IMR-90 (cell line): ENCODE results near the gene TAF1B. TPM values are rescaled to one million over a fixed set of nuclear protein-coding genes. Genes with fewer than 3 reads are reported as not detected.

ENCODE experiments used
- ATAC-seq: fragments of 200-7000 bp; cut with Tn5 transposase; 2 replicates; pipeline ENCODE4 v1.9.1; 2020; ENCODE audit warnings: low read depth, mild to moderate bottlenecking, moderate library complexity
- BruUV-seq: library from RNA; stranded (reverse); fragments of 400-500 nt; replicated peaks from 2 replicates; lab custom pipeline; 2021; lab: Mats Ljungman, UMichigan
- CTCF ChIA-PET: fragments of 300-600 bp; formaldehyde crosslinking; extraction: SDS; loops from one replicate; lab custom pipeline; 2021; ENCODE audit warnings: antibody characterized with exemption; lab: Yijun Ruan, JAX
- POLR2A ChIA-PET: fragments of 300-600 bp; sonication (Branson Sonifier 250); formaldehyde crosslinking; loops from one replicate; lab custom pipeline; 2022; ENCODE audit warnings: antibody characterized with exemption; ENCODE audit not compliant: unreplicated experiment; lab: Charles Lee
- DNase-seq: peaks from one replicate; pipeline ENCODE4 v3.0.0; 2013
- H2AFZ ChIP-seq: replicated peaks from 2 replicates; pipeline ENCODE3; 2013; ENCODE audit warnings: low read length, mild to moderate bottlenecking; ENCODE audit not compliant: poor library complexity
- H2AK5ac ChIP-seq: 2 replicates; pipeline ENCODE4 v1.6.1; 2013; ENCODE audit warnings: low read depth, low read length, inconsistent platforms
- H2AK9ac ChIP-seq: replicated peaks from 2 replicates; pipeline ENCODE3; 2013; ENCODE audit warnings: mild to moderate bottlenecking, low read depth, low read length, moderate library complexity; ENCODE audit not compliant: poor library complexity
- H2BK120ac ChIP-seq: 2 replicates; pipeline ENCODE4 v1.6.1; 2013; ENCODE audit warnings: low read depth, low read length, inconsistent platforms
- H2BK15ac ChIP-seq: 3 replicates; pipeline ENCODE4 v1.6.1; 2013; ENCODE audit warnings: low read depth, low read length, inconsistent platforms
- H2BK20ac ChIP-seq: 2 replicates; pipeline ENCODE4 v1.6.1; 2013; ENCODE audit warnings: low read depth, mild to moderate bottlenecking, inconsistent platforms, low read length, moderate library complexity
- H2BK5ac ChIP-seq: 2 replicates; pipeline ENCODE4 v1.6.1; 2013; ENCODE audit warnings: mild to moderate bottlenecking, low read depth, low read length, inconsistent platforms; ENCODE audit not compliant: poor library complexity, severe bottlenecking
- H3K14ac ChIP-seq: replicated peaks from 2 replicates; pipeline ENCODE4 v1.6.1; 2013; ENCODE audit warnings: low read depth, low read length, inconsistent platforms
- H3K18ac ChIP-seq: 2 replicates; pipeline ENCODE4 v1.6.1; 2013; ENCODE audit warnings: low read depth, low read length, control low read depth
- H3K23ac ChIP-seq: 2 replicates; pipeline ENCODE4 v1.6.1; 2013; ENCODE audit warnings: low read depth, low read length, inconsistent platforms
- H3K27ac ChIP-seq: 2 replicates; pipeline ENCODE4 v1.5.1; 2013; ENCODE audit warnings: mild to moderate bottlenecking, control low read depth, low read length; ENCODE audit not compliant: insufficient read depth
- H3K27me3 ChIP-seq: 2 replicates; pipeline ENCODE4 v1.6.1; 2013; ENCODE audit warnings: low read length; ENCODE audit not compliant: control insufficient read depth, insufficient read depth
- H3K36me3 ChIP-seq: 2 replicates; pipeline ENCODE4 v1.6.1; 2013; ENCODE audit warnings: low read length, mixed read lengths; ENCODE audit not compliant: control insufficient read depth, insufficient read depth
- H3K4ac ChIP-seq: 2 replicates; pipeline ENCODE4 v1.6.1; 2013; ENCODE audit warnings: low read depth, low read length, inconsistent platforms
- H3K4me1 ChIP-seq: 2 replicates; pipeline ENCODE4 v1.6.1; 2013; ENCODE audit warnings: low read length, mixed read lengths; ENCODE audit not compliant: control insufficient read depth, insufficient read depth
- H3K4me2 ChIP-seq: 2 replicates; pipeline ENCODE4 v1.6.1; 2013; ENCODE audit warnings: low read depth, mild to moderate bottlenecking, control low read depth, low read length, moderate library complexity
- H3K4me3 ChIP-seq: 2 replicates; pipeline ENCODE4 v1.5.1; 2013; ENCODE audit warnings: low read depth, mild to moderate bottlenecking, control low read depth, low read length, moderate library complexity; ENCODE audit not compliant: insufficient read depth
- H3K56ac ChIP-seq: 2 replicates; pipeline ENCODE4 v1.6.1; 2013; ENCODE audit warnings: low read length, inconsistent platforms; ENCODE audit not compliant: insufficient read depth; ENCODE audit errors: extremely low read depth
- H3K79me1 ChIP-seq, 2 experiments: 2 replicates each; pipeline ENCODE4 v1.6.1; 2013; ENCODE audit warnings: low read length in 2 of 2, inconsistent platforms in 1 of 2, low read depth in 1 of 2
- H3K9ac ChIP-seq: 2 replicates; pipeline ENCODE4 v1.6.1; 2013; ENCODE audit warnings: low read depth, low read length, control low read depth
- H3K9me1 ChIP-seq: 2 replicates; pipeline ENCODE4 v1.6.1; 2013; ENCODE audit warnings: low read length, inconsistent platforms; ENCODE audit not compliant: insufficient read depth
- H3K9me3 ChIP-seq: 2 replicates; pipeline ENCODE4 v1.6.1; 2013; ENCODE audit warnings: low read length; ENCODE audit not compliant: control insufficient read depth, insufficient read depth
- H4K20me1 ChIP-seq: 2 replicates; pipeline ENCODE4 v1.6.1; 2013; ENCODE audit warnings: low read length, inconsistent platforms; ENCODE audit not compliant: insufficient read depth
- H4K5ac ChIP-seq: 2 replicates; pipeline ENCODE4 v1.6.1; 2013; ENCODE audit warnings: mild to moderate bottlenecking, low read depth, low read length, control low read depth
- H4K8ac ChIP-seq, 2 experiments: 2 replicates each; pipeline ENCODE4 v1.6.1; 2013; ENCODE audit warnings: low read depth in 2 of 2, low read length in 2 of 2, control low read depth in 1 of 2, inconsistent platforms in 1 of 2
- H4K91ac ChIP-seq: 2 replicates; pipeline ENCODE4 v1.6.1; 2013; ENCODE audit warnings: low read depth, low read length, inconsistent platforms; ENCODE audit not compliant: insufficient read depth
- BHLHE40 ChIP-seq: fragments of 150-350 bp; IDR thresholded peaks from 2 replicates; pipeline ENCODE4 v1.6.1; 2016; ENCODE audit warnings: mild to moderate bottlenecking, low read depth, low read length
- CEBPB ChIP-seq: IDR thresholded peaks from 2 replicates; pipeline ENCODE4 v1.6.1; 2012; ENCODE audit warnings: low read depth, low read length, improper control_type of control experiment
- CHD1 ChIP-seq: IDR thresholded peaks from 2 replicates; pipeline ENCODE4 v1.6.1; 2012; ENCODE audit warnings: low read depth, low read length, improper control_type of control experiment
- CTCF ChIP-seq: conservative IDR thresholded peaks from 2 replicates; pipeline ENCODE4 v1.5.1; 2012; ENCODE audit warnings: mild to moderate bottlenecking, low read depth, low read length, improper control_type of control experiment
- ELK1 ChIP-seq: fragments of 150-350 bp; IDR thresholded peaks from 2 replicates; pipeline ENCODE4 v1.6.1; 2016; ENCODE audit warnings: low read depth, mild to moderate bottlenecking, low read length, moderate library complexity, borderline replicate concordance
- FOS ChIP-seq: fragments of 150-350 bp; IDR thresholded peaks from 2 replicates; pipeline ENCODE4 v1.6.1; 2016; ENCODE audit warnings: low read depth, low read length
- MAFK ChIP-seq: IDR thresholded peaks from 2 replicates; pipeline ENCODE4 v1.6.1; 2012; ENCODE audit warnings: low read depth, low read length, improper control_type of control experiment
- MAZ ChIP-seq: IDR thresholded peaks from 2 replicates; pipeline ENCODE4 v1.6.1; 2012; ENCODE audit warnings: low read depth, mild to moderate bottlenecking, low read length, improper control_type of control experiment, moderate library complexity, borderline replicate concordance
- MXI1 ChIP-seq: IDR thresholded peaks from 2 replicates; pipeline ENCODE4 v1.6.1; 2012; ENCODE audit warnings: low read depth, mild to moderate bottlenecking, low read length, moderate library complexity, borderline replicate concordance
- NFE2L2 ChIP-seq: fragments of 150-350 bp; IDR thresholded peaks from 2 replicates; pipeline ENCODE4 v1.6.1; 2016; ENCODE audit warnings: low read depth, mild to moderate bottlenecking, low read length
- POLR2A ChIP-seq: IDR thresholded peaks from 2 replicates; pipeline ENCODE4 v1.6.1; 2012; ENCODE audit warnings: mild to moderate bottlenecking, low read depth, low read length
- RAD21 ChIP-seq: IDR thresholded peaks from 2 replicates; pipeline ENCODE4 v1.6.1; 2012; ENCODE audit warnings: low read length, improper control_type of control experiment
- RCOR1 ChIP-seq: IDR thresholded peaks from 2 replicates; pipeline ENCODE4 v1.6.1; 2012; ENCODE audit warnings: mild to moderate bottlenecking, low read length, improper control_type of control experiment; ENCODE audit not compliant: insufficient replicate concordance
- RFX5 ChIP-seq: IDR thresholded peaks from 2 replicates; pipeline ENCODE4 v1.8.0; 2012; ENCODE audit warnings: low read depth, mild to moderate bottlenecking, low read length, moderate library complexity
- SMC3 ChIP-seq: fragments of 150-350 bp; IDR thresholded peaks from 2 replicates; pipeline ENCODE4 v1.6.1; 2016; ENCODE audit warnings: low read depth, mild to moderate bottlenecking, antibody characterized with exemption, low read length, moderate library complexity
- USF2 ChIP-seq: fragments of 150-350 bp; IDR thresholded peaks from 2 replicates; pipeline ENCODE4 v1.6.1; 2017; ENCODE audit warnings: mild to moderate bottlenecking, antibody characterized with exemption, low read length, low read depth
- WGBS, 2 experiments: methylation state at CpG; one replicate each; pipeline versions ENCODE4 v1.1.5 to v1.1.7; 2013; ENCODE audit warnings: missing lambda C conversion rate in 2 of 2; ENCODE audit not compliant: insufficient read length in 1 of 2; ENCODE audit errors: extremely low coverage in 2 of 2; 5-methylcytosine and 5-hydroxymethylcytosine counted together
- dilution Hi-C: fragments of 300-500 bp; cut with HindIII; formaldehyde crosslinking; loops from one replicate; pipeline ENCODE4 v1.14.3; 2018; ENCODE audit warnings: low sequenced_read_pairs; ENCODE audit not compliant: unreplicated experiment
- in situ Hi-C: fragments of 300-500 bp; cut with MboI; formaldehyde crosslinking; loops from 3 replicates; pipeline ENCODE4 v1.14.3; 2019; ENCODE audit warnings: low sequenced_read_pairs, inconsistent platforms, mixed read lengths
- intact Hi-C: fragments of 100-400 bp; cut with micrococcal nuclease; formaldehyde crosslinking; loops from 2 replicates; pipeline ENCODE4 v1.10.0; 2022
- polyA plus RNA-seq, 3 experiments: library from polyadenylated mRNA; depleted of rRNA; stranded (reverse); fragments of >200 nt; gene quantifications; 2 replicates each; pipeline ENCODE4 v1.2.3, GENCODE V29; 2012; ENCODE audit warnings: low replicate concordance in 1 of 3
- total RNA-seq: library from RNA; depleted of rRNA; stranded (reverse); fragments of >200 nt; gene quantifications from 2 replicates; pipeline ENCODE4 v1.2.3, GENCODE V29; 2012

TAF1B gene
- total and polyA plus RNA-seq, 2 of the 4 experiments (the other 2 are of a cell fraction) = 8.4 to 19.9 TPM

GRCh38 chr2:9806656-9807055, 36.6 kb upstream of the TAF1B start:
- Histone ChIP-seq H2BK5ac (no peak overlapping the region), H3K4me3 (no peak overlapping the region), H2BK20ac (no peak overlapping the region), H4K8ac (no peak overlapping the region), H3K36me3 (no peaks in the 10 kb centered on the region), H4K5ac (no peak overlapping the region; the same call in 1 of the 2 replicates), H4K20me1 (no peaks in the 10 kb centered on the region; the same call in 1 of the 2 replicates), H3K27me3 (peaks cover 7% of the 10 kb centered on the region; the same call in 1 of the 2 replicates), H2BK120ac (no peak overlapping the region), H3K4ac (no peak overlapping the region), H2AK5ac (no peak overlapping the region; the same call in 1 of the 2 replicates), H2BK15ac (no peak overlapping the region), H2AFZ (no peak overlapping the region), H3K9ac (no peak overlapping the region), H2AK9ac (no peak overlapping the region), H3K27ac (no peak overlapping the region), H3K79me1 (no peaks in the 10 kb centered on the region), H3K9me3 (no peaks in the 10 kb centered on the region), H3K4me1 (peaks cover 19% of the 10 kb centered on the region), H3K18ac (no peak overlapping the region), H3K4me2 (no peak overlapping the region), H3K14ac (no peak overlapping the region), H3K9me1 (peaks cover 14% of the 10 kb centered on the region; the same call in 1 of the 2 replicates), H3K56ac (no peak overlapping the region), H3K23ac (no peak overlapping the region), H4K91ac (no peak overlapping the region)
- dilution Hi-C loops = no loop called here
- ATAC-seq (no peak), DNase-seq (no peak)
- intact Hi-C loops = no loop called here
- in situ Hi-C loops = loop anchor here (10.0 to 25.0 kb wide), 2 partner anchors 618 to 856 kb away; no protein-coding TSS in a partner anchor
- BruUV-seq = no TSS peak
- ChIA-PET POLR2A (no interaction called here), CTCF (no interaction called here)
- WGBS, 2 experiments = 93% methylated on average over 10 of the region's 12 CpGs; no CpG with 5 or more reads in 1 of the 2 experiments
- TF ChIP-seq RCOR1 (no peak), BHLHE40 (no peak), MAFK (no peak), MXI1 (no peak), NFE2L2 (no peak), ELK1 (no peak), FOS (no peak), USF2 (no peak), POLR2A (no peak), SMC3 (no peak), MAZ (no peak), CHD1 (no peak), CEBPB (no peak), RFX5 (no peak), CTCF (no peak), RAD21 (no peak)
